Parathyroid adenoma (tissue), 2 donors: Measurements from ENCODE around the gene ZNF225.
"Not testable (repeated sequence)": the region's sequence is repeated elsewhere in the genome, so short reads cannot be mapped to it uniquely, and the experiment has no call there.

Experiments
- H2AFZ ChIP-seq: fragments of 300-600 bp; sonication (generic); one replicate; pipeline ENCODE4 v1.7.0; 2017; ENCODE audit warnings: antibody characterized with exemption, mild to moderate bottlenecking
- H3K27ac ChIP-seq: fragments of 300-600 bp; sonication (generic); one replicate; pipeline ENCODE4 v1.7.0; 2017
- H3K27me3 ChIP-seq: fragments of 300-600 bp; sonication (generic); one replicate; pipeline ENCODE4 v1.7.0; 2017; ENCODE audit warnings: low read length; ENCODE audit not compliant: control insufficient read depth, insufficient read depth
- H3K36me3 ChIP-seq: fragments of 300-600 bp; sonication (generic); one replicate; pipeline ENCODE4 v1.7.0; 2017; ENCODE audit warnings: low read length; ENCODE audit not compliant: control insufficient read depth, insufficient read depth
- H3K4me1 ChIP-seq: fragments of 300-600 bp; sonication (generic); one replicate; pipeline ENCODE4 v1.7.0; 2017; ENCODE audit warnings: control low read depth
- H3K4me2 ChIP-seq: fragments of 300-600 bp; sonication (generic); one replicate; pipeline ENCODE4 v1.7.0; 2017; ENCODE audit warnings: low read length
- H3K4me3 ChIP-seq: fragments of 300-600 bp; sonication (generic); one replicate; pipeline ENCODE4 v1.7.0; 2017; ENCODE audit warnings: low read depth, low read length
- H3K79me2 ChIP-seq: fragments of 300-600 bp; sonication (generic); one replicate; pipeline ENCODE4 v1.7.0; 2017; ENCODE audit warnings: control low read depth
- H3K9ac ChIP-seq: fragments of 300-600 bp; sonication (generic); one replicate; pipeline ENCODE4 v1.7.0; 2017; ENCODE audit warnings: mild to moderate bottlenecking
- H3K9me3 ChIP-seq: fragments of 300-600 bp; sonication (generic); one replicate; pipeline ENCODE4 v1.7.0; 2017; ENCODE audit warnings: low read length; ENCODE audit not compliant: control insufficient read depth
- CTCF ChIP-seq: fragments of 300-600 bp; sonication (generic); IDR thresholded peaks from one replicate; pipeline ENCODE4 v1.7.0; 2017; ENCODE audit warnings: antibody characterized with exemption, mild to moderate bottlenecking
- donor health status: primary hyperparathyroidism.

The ZNF225 gene

GRCh38 chr19:44164673-44165512 is 51.7 kb downstream of the ZNF225 start, which contains the start of gene ZNF226:
ZNF226 (plus strand) TSS chr19:44165100; CDS start chr19:44170081, 4,981 bp downstream.
- peak within 1 kb of the TSS; percentile 86 for H3K27ac ChIP-seq
- peak within 1 kb of the TSS; percentile 95 for H3K4me2 ChIP-seq
- peak within 1 kb of the TSS; percentile 70 for H3K4me3 ChIP-seq
- H3K27me3 ChIP-seq, result no peaks in the 10 kb centered on the region
- no peaks in the 10 kb centered on the region for H3K9me3 ChIP-seq
- H3K36me3 ChIP-seq, result no peaks in the 10 kb centered on the region
- TF ChIP-seq CTCF, result no peak
- peaks cover 4% of the 10 kb centered on the region for H3K4me1 ChIP-seq
- peaks cover 10% of the 10 kb centered on the region for H3K79me2 ChIP-seq
- peak within 1 kb of the TSS; percentile 53 for H3K9ac ChIP-seq
- peak within 1 kb of the TSS; percentile 91 for H2AFZ ChIP-seq

GRCh38 chr19:44170660-44171059 is 57.5 kb downstream of the ZNF225 start:
- H3K79me2 ChIP-seq, result peaks cover 14% of the 10 kb centered on the region
- not testable (repeated sequence) for H2AFZ ChIP-seq, H3K4me3 ChIP-seq, H3K4me1 ChIP-seq, H3K27ac ChIP-seq, H3K9ac ChIP-seq, H3K9me3 ChIP-seq, H3K27me3 ChIP-seq, H3K4me2 ChIP-seq
- peaks cover 16% of the 10 kb centered on the region for H3K36me3 ChIP-seq

- Histone ChIP-seq H3K79me2 (no peaks in the 10 kb centered on the region), H3K4me3 (no peak overlapping the region), H3K27ac (no peak overlapping the region), H2AFZ (no peak overlapping the region), H3K36me3 (peaks cover 23% of the 10 kb centered on the region), H3K4me2 (no peak overlapping the region), H3K4me1 (no peaks in the 10 kb centered on the region), H3K9ac (no peak overlapping the region), H3K27me3 (no peaks in the 10 kb centered on the region), H3K9me3 (no peaks in the 10 kb centered on the region)
- no peak for TF ChIP-seq CTCF
Measured at GRCh38 chr19:44176590-44176989, 63.4 kb downstream of the ZNF225 start.

GRCh38 chr19:44180968-44181367 is 67.8 kb downstream of the ZNF225 start:
- peaks cover 5% of the 10 kb centered on the region for H3K36me3 ChIP-seq
- no peak overlapping the region for H3K4me3 ChIP-seq
- H3K27ac ChIP-seq, result no peak overlapping the region
- H3K4me2 ChIP-seq, result no peak overlapping the region
- no peaks in the 10 kb centered on the region for H3K79me2 ChIP-seq
- H2AFZ ChIP-seq, result no peak overlapping the region
- H3K9me3 ChIP-seq, result no peaks in the 10 kb centered on the region
- no peak overlapping the region for H3K9ac ChIP-seq
- H3K4me1 ChIP-seq, result no peaks in the 10 kb centered on the region
- TF ChIP-seq CTCF, result no peak
- no peaks in the 10 kb centered on the region for H3K27me3 ChIP-seq

GRCh38 chr19:44182145-44182544 is 68.9 kb downstream of the ZNF225 start:
- Histone ChIP-seq H3K9ac (no peak overlapping the region), H3K27ac (no peak overlapping the region), H3K4me1 (no peaks in the 10 kb centered on the region), H3K79me2 (no peaks in the 10 kb centered on the region), H2AFZ (no peak overlapping the region), H3K27me3 (no peaks in the 10 kb centered on the region), H3K9me3 (no peaks in the 10 kb centered on the region), H3K4me3 (no peak overlapping the region), H3K4me2 (no peak overlapping the region), H3K36me3 (no peaks in the 10 kb centered on the region)
- no peak for TF ChIP-seq CTCF
